SU-DHL-6 (cell line): ENCODE results near the gene MAPK6.
"Not testable (repeated sequence)": the region's sequence is repeated elsewhere in the genome, so short reads cannot be mapped to it uniquely, and the experiment has no call there.

Experiments used
- H2AFZ ChIP-seq: fragments of 200-600 bp; sonication (generic); 2 replicates; pipeline ENCODE4 v1.6.1; 2014; ENCODE audit warnings: low read depth, mild to moderate bottlenecking, moderate library complexity, mixed read lengths, antibody characterized with exemption, low read length; ENCODE audit not compliant: severe bottlenecking
- H3F3A ChIP-seq: fragments of 200-600 bp; shearing (Covaris generic); 2 replicates; pipeline ENCODE4 v1.6.0; 2016; ENCODE audit warnings: antibody characterized with exemption, mild to moderate bottlenecking; ENCODE audit not compliant: insufficient read depth
- H3K27ac ChIP-seq: fragments of 200-600 bp; sonication (generic); 2 replicates; pipeline ENCODE4 v1.5.1; 2016; ENCODE audit warnings: low read depth, mild to moderate bottlenecking, low read length, moderate library complexity, mixed read lengths
- H3K27me3 ChIP-seq: fragments of 200-600 bp; sonication (generic), shearing (Covaris generic); 2 replicates; pipeline ENCODE4 v1.6.0; 2014; ENCODE audit warnings: mild to moderate bottlenecking, low read length
- H3K36me3 ChIP-seq: fragments of 200-600 bp; sonication (generic); 2 replicates; pipeline ENCODE4 v1.6.1; 2014; ENCODE audit warnings: mild to moderate bottlenecking, low read length, mixed read lengths
- H3K4me2 ChIP-seq: fragments of 300-600, 200-600 bp; shearing (Covaris generic), sonication (generic); 2 replicates; pipeline ENCODE4 v1.6.0; 2014; ENCODE audit warnings: low read length, low read depth, mild to moderate bottlenecking; ENCODE audit not compliant: poor library complexity, severe bottlenecking
- H3K4me3 ChIP-seq: fragments of 200-600 bp; sonication (generic); 2 replicates; pipeline ENCODE4 v1.5.1; 2014; ENCODE audit warnings: antibody characterized with exemption, low read length, mild to moderate bottlenecking, mixed read lengths; ENCODE audit not compliant: insufficient read depth, poor library complexity, severe bottlenecking
- H3K79me2 ChIP-seq: fragments of 200-600 bp; sonication (generic); 2 replicates; pipeline ENCODE4 v1.6.1; 2014; ENCODE audit warnings: mild to moderate bottlenecking, low read length, moderate library complexity; ENCODE audit not compliant: insufficient read depth
- H3K9ac ChIP-seq: fragments of 200-600 bp; sonication (generic); 2 replicates; pipeline ENCODE4 v1.7.0; 2014; ENCODE audit warnings: mild to moderate bottlenecking, low read length
- H3K9me2 ChIP-seq: fragments of 200-600 bp; sonication (generic); replicated peaks from 2 replicates; pipeline ENCODE4 v1.6.1; 2014; ENCODE audit warnings: low read length; ENCODE audit not compliant: insufficient read depth
- H3K9me3 ChIP-seq: fragments of 200-600 bp; sonication (generic); 2 replicates; pipeline ENCODE4 v1.6.1; 2014; ENCODE audit warnings: low read length, mixed read lengths; ENCODE audit not compliant: insufficient read depth
- H4K20me1 ChIP-seq: fragments of 200-600 bp; sonication (generic); 2 replicates; pipeline ENCODE4 v1.6.1; 2014; ENCODE audit warnings: low read depth, mild to moderate bottlenecking, antibody characterized with exemption, low read length, moderate library complexity, mixed read lengths
- CTCF ChIP-seq: fragments of 200-600 bp; sonication (generic); IDR thresholded peaks from one replicate; pipeline ENCODE4 v1.5.1; 2017; ENCODE audit warnings: antibody characterized with exemption, mild to moderate bottlenecking, low read length, moderate library complexity; ENCODE audit not compliant: insufficient read depth, poor library complexity, severe bottlenecking
- EZH2phosphoT487 ChIP-seq: fragments of 200-600 bp; sonication (generic), shearing (Covaris generic); conservative IDR thresholded peaks from 2 replicates; pipeline ENCODE4 v1.6.1; 2018; ENCODE audit warnings: mild to moderate bottlenecking, antibody characterized with exemption, low read length, moderate library complexity, mixed read lengths

MAPK6 gene

GRCh38 chr15:51991141-51991540, 27.9 kb upstream of the MAPK6 start:
- H3K4me2 ChIP-seq = no peak overlapping the region
- H3K79me2 ChIP-seq = no peaks in the 10 kb centered on the region
- no peak for TF ChIP-seq CTCF
- TF ChIP-seq EZH2phosphoT487 = no peak
- H3K9me3 ChIP-seq = no peaks in the 10 kb centered on the region
- H3K36me3 ChIP-seq = no peaks in the 10 kb centered on the region
- H3K27ac ChIP-seq = no peak overlapping the region
- no peak overlapping the region for H3K4me3 ChIP-seq
- H4K20me1 ChIP-seq = no peaks in the 10 kb centered on the region
- H3F3A ChIP-seq = no peaks in the 10 kb centered on the region
- no peaks in the 10 kb centered on the region for H3K27me3 ChIP-seq
- no peaks in the 10 kb centered on the region for H3K9me2 ChIP-seq
- no peak overlapping the region for H2AFZ ChIP-seq
- H3K9ac ChIP-seq = no peak overlapping the region

- H3K27ac ChIP-seq = no peak overlapping the region
- no peaks in the 10 kb centered on the region for H3K36me3 ChIP-seq
- H3K79me2 ChIP-seq = no peaks in the 10 kb centered on the region
- H3K9ac ChIP-seq = no peak overlapping the region
- no peak overlapping the region for H2AFZ ChIP-seq
- TF ChIP-seq EZH2phosphoT487 = no peak
- TF ChIP-seq CTCF = no peak
- H3K27me3 ChIP-seq = no peaks in the 10 kb centered on the region
- H4K20me1 ChIP-seq = no peaks in the 10 kb centered on the region
- H3K9me2 ChIP-seq = no peaks in the 10 kb centered on the region
- no peak overlapping the region for H3K4me2 ChIP-seq
- H3K4me3 ChIP-seq = no peak overlapping the region
- no peaks in the 10 kb centered on the region for H3F3A ChIP-seq
- no peaks in the 10 kb centered on the region for H3K9me3 ChIP-seq
These were observed 26.1 kb upstream of the MAPK6 start for GRCh38 chr15:51992953-51993352.

- Histone ChIP-seq H4K20me1 (no peaks in the 10 kb centered on the region), H2AFZ (no peak overlapping the region), H3K9me2 (no peaks in the 10 kb centered on the region), H3K27me3 (no peaks in the 10 kb centered on the region), H3K9me3 (no peaks in the 10 kb centered on the region), H3K4me2 (no peak overlapping the region), H3K79me2 (no peaks in the 10 kb centered on the region), H3K36me3 (no peaks in the 10 kb centered on the region), H3F3A (no peaks in the 10 kb centered on the region), H3K4me3 (no peak overlapping the region), H3K27ac (no peak overlapping the region), H3K9ac (no peak overlapping the region)
- TF ChIP-seq EZH2phosphoT487 (no peak), CTCF (no peak)
These were observed 16.7 kb upstream of the MAPK6 start for GRCh38 chr15:52002351-52002750.

GRCh38 chr15:52003089-52003488, 15.9 kb upstream of the MAPK6 start:
- not testable (repeated sequence) for H3F3A ChIP-seq, H3K27me3 ChIP-seq, H3K9me2 ChIP-seq, H2AFZ ChIP-seq, H3K9ac ChIP-seq, H3K9me3 ChIP-seq, H3K4me3 ChIP-seq, H3K27ac ChIP-seq, H3K36me3 ChIP-seq, H3K79me2 ChIP-seq, H4K20me1 ChIP-seq, H3K4me2 ChIP-seq
